DMS153 treated with DMSO at 0.1 percent for 48 hours (cell line): ENCODE measurements around the gene HYAL2.
A peak's percentile ranks its signal among the peaks of the same experiment; 100 is the strongest.
"Not testable (repeated sequence)": the region's sequence is repeated elsewhere in the genome, so short reads cannot be mapped to it uniquely, and the experiment has no call there.

Experiments
- DNase-seq: peaks from one replicate; lab custom pipeline; 2025; ENCODE audit not compliant: unreplicated experiment; lab: John Stamatoyannopoulos, UW

The HYAL2 gene

GRCh38 chr3:50314816-50315215 is 7.7 kb downstream of the HYAL2 start:
- no peak for DNase-seq

GRCh38 chr3:50314342-50314741 is 8.2 kb downstream of the HYAL2 start:
- no peak for DNase-seq

GRCh38 chr3:50312041-50312440 is 10.5 kb downstream of the HYAL2 start:
- not testable (repeated sequence) for DNase-seq

DNA sequence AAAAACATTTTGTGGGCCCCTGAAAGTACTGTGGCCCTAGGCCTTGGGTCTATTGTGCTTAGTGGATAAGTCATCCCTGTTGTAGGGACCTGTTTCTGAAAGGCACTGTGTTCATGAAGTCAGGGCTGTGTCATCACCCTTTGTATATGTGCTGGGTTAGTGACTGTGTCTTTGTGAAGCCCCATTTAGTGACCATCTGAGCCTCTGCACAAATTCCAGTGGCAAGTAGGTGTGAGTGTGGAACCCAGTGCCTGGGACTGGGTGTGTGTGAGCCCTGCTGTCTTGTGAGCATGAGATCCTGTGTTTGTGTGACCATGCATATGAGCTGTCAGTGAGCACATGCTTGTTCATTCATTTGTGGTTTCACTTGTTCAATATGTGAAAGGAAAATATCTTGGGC is 17.9 kb downstream of the HYAL2 start:
- DNase-seq = no peak

DNA sequence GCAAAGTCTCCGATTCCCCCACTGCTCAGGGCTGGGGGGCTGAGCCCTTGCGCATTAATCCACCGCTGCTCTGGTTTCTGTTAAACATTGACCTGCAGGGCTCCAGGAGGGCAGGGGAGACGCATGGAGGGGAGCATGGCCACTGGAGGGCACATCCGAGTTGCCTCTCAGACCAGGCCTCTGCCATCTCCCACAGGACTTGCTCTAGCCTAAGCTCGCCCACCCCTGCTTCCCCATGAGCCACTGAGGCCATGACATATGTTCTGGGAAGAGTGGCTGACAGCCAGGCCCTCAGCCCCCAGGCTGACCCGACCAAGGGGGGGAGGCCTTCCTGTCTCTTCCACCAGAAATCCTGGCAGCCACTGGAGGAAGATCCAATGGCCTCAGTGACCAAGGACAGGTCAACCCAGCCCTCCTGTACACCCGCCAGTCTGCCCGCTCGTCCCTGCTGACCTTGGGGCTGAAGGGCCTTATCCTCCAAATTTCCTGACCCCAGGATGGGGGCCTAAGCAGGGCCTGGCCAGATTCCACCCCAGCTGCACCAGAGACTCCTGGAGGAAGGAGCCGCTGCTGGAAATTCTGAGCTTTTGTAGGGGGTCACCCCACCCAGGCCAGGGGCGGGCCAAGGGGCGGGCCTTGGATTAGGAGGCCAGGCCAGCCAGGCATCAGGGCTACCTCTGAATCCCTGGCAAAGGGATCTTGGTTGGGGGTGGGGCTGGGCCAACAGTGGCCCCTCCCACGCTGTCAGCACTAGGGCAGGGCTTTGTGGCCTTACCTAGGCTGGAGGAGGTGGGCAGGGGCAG is 19.3 kb downstream of the HYAL2 start, which contains the start of gene HYAL1:
TSS of gene HYAL1 (minus strand) at position 562 of the 803 bp plus-strand sequence. CDS start 618 bp downstream, outside the sequence.
- DNase-seq = no peak

DNA sequence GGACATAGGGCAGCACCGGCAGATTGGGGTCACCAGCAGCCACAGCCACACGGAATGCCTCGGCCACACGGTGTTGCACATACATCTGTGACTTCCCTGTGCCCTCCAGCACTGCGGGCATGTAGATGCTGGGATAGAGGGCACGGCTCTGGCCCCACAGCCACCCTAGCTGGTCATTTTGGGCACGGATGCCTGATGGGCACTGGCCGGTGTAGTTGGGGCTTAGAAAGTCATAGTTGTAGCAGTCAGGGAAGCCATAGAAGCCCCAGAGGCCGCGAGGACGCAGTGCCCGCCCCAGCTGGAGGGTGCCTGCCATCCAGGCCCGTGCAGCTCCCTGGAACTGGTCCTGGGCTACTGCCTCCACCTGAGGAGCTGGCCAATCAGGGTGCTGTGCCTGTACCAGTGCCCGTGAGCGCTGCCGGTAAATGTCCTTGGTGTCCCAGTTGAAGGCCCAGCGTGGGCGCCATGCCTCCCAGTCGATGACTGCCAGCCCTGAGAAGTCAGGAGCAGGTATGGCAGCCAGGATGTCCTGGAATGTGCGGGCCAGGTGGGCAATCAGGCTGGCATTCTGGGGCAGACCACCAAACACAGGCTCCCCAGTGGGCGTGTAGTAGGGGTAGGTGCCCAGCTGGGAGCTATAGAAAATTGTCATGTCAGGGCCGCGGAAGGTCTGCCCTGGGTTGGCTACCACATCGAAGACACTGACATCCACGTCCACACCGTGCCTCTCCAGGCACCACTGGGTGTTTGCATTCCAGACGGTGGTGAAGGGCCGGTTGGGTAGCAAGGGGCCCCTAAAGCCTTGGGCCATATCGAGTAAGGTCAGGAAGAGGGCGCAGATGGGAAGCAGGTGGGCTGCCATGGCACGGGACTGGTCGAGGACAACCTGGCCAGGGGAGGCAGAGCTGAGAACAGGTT is 20.2 kb downstream of the HYAL2 start:
- no peak for DNase-seq

DNA sequence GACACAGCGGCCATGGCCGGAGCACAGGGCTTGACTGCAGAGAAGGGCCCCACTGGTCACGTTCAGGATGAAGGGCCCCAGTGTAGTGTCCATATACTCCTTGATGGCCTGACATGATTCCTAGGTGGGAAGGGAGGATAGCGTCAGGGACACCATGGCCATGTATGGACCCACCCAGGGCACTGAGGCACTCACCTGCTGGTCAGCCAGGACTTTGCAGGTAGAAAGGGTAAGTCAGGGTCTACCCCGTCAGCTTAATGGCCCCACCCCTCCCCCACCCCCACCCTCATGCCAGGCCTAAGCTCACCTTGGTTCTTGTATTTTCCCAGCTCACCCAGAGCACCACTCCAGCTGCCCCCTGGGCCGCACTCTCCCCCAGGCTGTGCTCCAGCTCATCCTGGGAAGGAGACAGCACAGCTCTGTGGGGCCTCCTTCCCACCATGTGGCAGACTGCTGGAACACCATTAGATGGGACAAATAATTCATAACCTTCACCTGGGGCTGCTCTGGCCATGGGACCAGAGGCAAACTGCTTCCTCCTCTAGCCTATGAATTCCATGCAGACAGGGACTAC is 21.8 kb downstream of the HYAL2 start:
- DNase-seq = no peak

GRCh38 chr3:50299929-50300680 is 22.4 kb downstream of the HYAL2 start:
- DNase-seq = no peak

DNA sequence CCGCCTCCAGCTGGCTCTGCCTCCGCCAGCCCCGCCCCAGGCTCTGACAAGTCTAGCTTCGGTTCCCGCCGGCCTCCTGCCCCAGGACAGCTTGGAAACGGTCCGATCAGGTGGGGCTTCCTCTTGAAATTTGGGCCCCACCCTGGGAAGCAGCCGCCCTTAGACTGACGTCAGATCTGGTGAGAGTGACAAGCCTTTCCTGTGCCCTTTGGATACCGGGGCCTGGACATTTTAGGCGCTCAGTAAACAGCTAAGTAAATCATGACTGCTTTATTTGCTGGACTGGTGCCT is 23.0 kb downstream of the HYAL2 start:
- no peak for DNase-seq

- peak; percentile 77 for DNase-seq
Measured at GRCh38 chr3:50298836-50299637, 23.5 kb downstream of the HYAL2 start, which contains the start of the genes HYAL3 and NAA80. TSS of gene HYAL3 (minus strand) at chr3:50299405. CDS start at chr3:50295602, 3,803 bp downstream. TSS of gene NAA80 (minus strand) at chr3:50299405. CDS start at chr3:50297463, 1,942 bp downstream.

- DNase-seq = no peak
Measured at GRCh38 chr3:50297896-50298725, 24.4 kb downstream of the HYAL2 start.

- no peak for DNase-seq
Measured at GRCh38 chr3:50297384-50297775, 25.2 kb downstream of the HYAL2 start.

GRCh38 chr3:50296721-50297383 is 25.7 kb downstream of the HYAL2 start:
- DNase-seq = no peak

GRCh38 chr3:50295553-50296431 is 26.8 kb downstream of the HYAL2 start:
- no peak for DNase-seq

DNA sequence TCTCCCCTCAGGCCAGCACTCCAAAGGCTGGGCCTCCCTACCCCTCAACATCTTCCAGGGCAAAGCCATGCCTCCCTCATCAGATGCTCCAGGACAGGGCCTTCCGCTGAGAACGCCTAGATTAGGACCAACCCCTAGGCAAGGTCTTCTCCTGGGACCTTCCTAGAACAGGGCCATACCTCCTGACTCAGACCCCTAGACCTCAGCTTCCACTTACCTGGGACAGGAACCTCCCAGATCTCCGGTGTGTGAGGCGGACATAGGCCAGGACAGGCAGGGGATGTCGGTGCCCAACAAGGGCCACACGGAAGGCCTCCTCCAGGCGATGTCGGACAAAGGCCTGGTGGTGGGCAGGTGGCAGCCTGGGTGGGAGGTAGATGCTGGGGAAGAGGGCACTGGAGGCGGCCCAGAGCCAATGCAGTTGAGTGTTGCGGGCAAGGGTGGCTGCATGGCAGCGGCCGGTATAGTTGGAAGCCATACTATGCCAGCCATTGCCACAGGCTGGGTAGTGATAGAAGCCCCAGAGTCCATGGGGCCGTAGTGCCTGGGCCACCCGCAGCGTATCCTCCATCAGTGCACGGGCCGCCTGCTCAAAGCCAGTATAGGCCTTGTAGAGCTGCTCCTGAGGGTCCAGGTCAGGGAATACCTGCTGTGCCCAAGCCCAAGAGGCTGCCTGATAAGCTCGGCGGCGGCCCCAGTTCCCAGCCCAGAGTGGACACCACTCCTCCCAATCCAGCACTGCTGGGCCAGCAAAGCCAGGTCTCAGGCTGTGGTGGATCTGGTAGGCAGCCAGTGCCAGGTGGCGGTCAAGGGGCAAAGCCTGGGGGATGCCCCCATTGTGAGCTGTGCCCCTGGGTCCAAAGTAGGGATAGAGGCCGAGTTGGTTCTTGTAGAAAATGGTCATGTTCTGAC is 27.8 kb downstream of the HYAL2 start:
- DNase-seq = no peak

DNA sequence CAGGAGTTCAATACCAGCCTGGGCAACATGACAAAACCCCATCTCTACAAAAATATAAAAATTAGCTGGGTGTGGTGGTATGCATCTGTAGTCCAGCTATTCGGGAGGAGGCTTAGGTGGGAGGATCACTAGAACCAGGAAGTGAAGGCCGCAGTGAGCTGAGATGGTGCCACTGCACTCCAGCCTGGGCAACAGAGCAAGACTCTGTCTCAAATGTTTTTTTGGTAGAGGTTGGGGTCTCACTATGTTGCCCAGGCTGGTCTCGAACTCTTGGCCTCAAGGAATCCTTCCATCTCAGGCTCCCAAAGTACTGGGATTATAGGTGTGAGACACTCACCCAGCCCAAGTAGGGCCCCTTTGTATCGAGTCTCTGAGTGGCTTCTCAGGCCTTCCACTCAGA is 28.5 kb downstream of the HYAL2 start:
- no peak for DNase-seq
